Stimulated activated CD4-positive, alpha-beta T cell treated with anti-CD3 and anti-CD28 coated beads, Interleukin-2, amount 100 ng/mL, for 48 hours (primary cell): Measurements from ENCODE around the gene PLCD1.
A peak's percentile ranks its signal among the peaks of the same experiment; 100 is the strongest.

ENCODE experiments used
- DNase-seq, 2 donors: peaks; one replicate each; pipeline ENCODE4 v3.0.0-alpha.2; 2020

The PLCD1 gene

DNA sequence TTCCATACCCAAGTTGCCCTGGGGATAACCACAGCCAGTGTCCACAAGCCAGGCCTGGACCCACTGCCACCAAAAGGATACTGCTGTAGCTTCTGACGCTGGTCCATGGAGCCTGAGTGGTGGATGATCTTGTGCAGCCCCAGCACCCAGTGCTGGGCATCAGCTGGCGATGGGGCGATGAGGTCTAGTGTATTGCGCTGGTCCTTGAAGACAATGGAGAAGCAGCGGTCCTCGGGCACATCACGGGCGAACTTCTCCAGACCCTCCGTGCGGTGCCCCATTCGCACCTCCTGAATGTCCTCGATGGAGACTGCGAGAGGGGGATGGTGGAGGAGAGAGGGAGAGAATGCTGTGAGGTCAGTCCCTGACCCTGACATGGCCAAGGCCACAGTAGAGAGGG, 13.0 kb downstream of the PLCD1 start:
- DNase-seq, result no peak

DNA sequence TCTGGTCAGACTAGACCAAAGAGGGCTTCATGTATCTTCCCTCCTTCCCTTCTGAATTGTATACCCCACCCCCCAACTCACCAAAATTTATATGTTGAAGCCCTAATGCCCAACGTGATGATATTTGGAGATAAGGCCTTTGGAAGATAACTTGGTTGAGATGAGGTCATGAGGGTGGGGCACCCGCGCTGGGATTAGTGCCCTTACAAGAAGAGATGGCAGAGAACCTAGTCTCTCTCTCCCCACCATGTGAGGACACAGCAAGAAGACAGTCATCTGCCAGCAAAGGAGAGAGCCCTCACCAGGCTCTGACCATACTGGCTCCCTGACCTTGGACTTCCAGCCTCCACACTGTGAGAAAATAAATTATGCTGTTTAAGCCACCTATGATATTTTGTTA, 13.5 kb downstream of the PLCD1 start:
- DNase-seq, result no peak

DNA sequence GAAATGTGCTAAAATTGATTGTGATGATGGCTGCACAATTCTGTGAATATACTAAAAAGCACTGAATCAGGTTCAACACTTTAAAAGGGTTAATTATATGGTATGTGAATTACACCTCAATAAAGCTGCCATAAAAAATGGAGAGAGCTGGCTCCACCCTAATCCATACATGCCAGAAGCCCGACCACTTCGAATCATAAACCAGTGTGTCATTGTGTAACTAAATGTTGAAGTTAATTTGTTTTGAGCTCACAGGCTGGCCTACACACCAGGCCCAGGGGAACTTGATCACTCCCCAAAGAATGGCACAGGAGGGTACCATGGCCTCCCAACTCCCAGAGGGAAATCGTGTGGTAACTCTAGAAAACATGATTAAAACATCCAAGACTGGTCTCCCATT, 14.0 kb downstream of the PLCD1 start:
- DNase-seq, result no peak

DNA sequence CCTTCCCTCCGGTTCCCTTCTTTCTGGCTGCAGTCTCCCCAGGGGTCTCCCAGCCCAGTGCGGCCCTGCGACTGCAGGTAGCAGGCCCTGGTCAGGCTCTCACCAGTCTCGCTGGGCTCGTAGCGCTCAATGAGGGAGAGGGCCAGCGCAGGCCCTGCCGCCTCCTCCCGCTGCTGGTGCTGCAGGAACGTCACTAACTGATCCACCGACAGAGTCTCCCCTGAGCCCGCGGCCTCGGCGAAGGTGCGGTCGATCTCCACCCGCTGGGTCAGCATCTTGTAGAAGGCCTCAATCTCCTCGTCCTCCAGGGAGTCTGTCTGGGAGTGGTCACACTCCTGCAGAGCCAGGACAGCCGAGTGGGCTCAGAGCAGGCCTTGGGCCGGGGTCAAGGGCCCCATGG, 18.3 kb downstream of the PLCD1 start:
- DNase-seq, result no peak

DNA sequence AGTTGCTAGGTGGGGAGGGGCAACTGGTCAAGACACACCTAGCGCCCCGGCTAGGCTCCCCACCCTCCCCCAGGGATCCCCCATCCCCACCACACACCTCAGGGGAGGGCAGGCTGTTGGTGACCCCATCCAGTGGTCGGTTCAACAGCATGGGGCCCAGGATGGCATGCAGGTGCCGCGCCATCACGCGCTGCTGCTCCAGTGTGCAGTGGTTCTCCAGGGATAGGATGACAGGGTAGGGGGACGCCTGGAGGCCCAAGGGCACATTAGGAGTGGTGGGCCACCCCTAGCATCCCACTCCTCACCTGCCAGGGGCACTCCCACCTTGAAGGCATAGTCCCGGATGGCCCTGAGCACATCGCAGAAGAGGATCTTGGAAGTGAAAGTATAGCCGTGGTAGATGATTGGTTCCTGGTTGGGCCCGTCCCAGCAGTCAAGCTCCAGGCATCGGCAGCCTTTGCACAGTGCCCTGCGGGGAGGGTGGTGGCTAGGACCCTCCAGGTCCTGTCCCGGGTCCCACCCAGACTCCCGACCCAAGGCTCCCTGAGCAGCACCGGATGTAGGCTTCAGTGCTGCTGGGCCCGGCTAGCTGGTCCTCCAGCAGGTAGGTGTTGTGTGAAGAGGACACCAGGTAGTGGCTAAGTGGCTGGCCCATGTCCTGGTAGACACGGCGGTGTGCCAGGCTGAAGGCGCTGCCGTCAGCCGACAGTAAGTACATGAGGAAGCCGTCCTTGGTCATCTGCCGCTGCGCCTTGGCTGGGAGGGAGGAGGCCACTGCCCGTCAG, 19.4 kb downstream of the PLCD1 start:
- DNase-seq, result no peak

DNA sequence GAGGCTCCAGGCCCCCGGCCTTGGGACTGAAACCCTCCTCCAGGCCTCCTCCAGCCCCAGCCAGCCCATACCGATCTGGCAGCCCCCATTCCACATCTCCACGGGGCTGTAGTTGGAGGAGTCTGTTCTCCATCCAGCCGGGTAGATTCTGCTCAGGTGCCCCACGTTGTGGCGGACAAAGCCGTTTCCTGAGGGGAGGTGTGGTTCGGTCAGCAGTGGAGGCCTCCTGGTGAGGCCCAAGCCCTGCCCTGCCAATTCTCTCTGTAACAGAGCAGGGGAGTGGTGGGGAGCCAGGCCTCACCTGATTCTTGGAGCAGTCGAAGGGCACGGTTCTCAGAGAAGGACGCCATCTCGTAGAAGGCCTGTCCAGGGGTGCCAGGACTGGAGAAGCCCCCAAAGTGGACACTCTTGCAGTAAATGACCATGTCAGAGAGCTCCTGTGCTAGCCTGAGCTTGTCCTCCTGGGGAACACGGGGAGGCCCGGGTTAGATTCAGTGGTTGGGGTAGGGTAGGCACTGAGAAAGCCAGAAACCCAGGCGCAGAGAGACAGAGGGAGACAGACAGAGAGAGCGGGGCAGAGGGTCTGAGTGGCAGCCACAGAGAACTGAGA, 20.4 kb downstream of the PLCD1 start:
- no peak for DNase-seq

DNA sequence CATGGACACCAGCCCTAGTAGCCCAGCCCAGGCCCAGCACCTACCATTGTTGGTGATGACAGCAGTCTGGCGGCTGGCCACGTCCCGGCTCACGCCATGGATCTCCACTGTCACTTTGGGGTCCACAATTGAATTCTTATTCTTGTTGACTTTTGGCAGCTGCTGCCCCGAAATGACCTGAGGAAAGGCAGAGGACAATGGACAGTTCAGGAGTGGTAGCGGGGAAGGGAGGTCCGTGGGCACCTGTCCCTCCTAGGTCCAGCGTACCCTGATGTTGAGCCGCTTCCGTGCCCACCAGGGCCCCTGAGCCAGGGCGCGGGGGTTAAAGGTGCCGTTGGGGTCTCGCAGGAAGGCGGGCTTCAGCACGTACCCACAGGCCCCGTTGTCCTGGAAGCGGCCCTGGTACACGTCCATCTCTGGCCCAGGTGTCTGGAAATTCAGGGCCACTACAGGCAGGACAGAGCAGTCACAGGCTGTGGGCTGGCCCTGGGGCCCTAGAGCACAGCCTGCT, 21.2 kb downstream of the PLCD1 start:
- DNase-seq, result no peak

DNA sequence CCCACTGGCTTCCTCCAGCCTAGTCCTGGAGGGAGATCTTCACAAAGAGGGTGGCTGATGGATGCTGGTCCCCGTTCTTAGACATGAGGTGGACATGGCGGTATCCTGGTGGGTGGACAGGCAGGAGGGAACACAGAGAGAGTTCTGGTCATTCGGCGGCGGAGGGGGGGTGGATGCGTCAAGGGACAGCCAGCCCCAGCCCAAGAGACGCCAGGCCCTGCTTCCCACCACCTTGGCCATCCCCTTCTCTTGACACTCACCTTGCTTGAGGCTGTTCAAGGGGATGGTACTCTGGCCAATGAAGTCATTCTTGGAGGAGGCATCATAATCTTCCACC, 21.7 kb downstream of the PLCD1 start:
- no peak for DNase-seq

DNA sequence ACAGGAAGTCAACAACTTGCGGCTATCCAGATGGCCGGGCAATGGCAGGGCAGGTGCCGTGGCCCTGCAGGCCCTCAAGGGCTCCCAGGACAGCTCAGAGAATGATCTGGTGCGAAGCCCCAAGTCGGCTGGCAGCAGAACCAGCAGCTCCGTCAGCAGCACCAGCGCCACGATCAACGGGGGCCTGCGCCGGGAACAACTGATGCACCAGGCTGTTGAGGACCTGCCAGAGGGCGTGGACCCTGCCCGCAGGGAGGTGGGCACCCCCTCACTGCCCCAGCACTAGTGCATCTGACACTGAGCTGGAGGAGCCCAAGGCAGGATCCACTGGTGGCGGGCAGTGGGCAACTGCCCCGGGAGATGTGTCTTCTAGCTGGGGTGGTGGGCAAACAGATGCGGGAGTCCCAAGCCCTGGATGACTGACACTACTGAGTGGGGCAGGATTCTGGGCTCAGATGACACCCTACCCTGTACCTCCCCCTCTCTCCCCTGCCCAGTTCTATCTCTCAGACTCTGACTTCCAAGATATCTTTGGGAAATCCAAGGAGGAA, 22.9 kb downstream of the PLCD1 start:
- DNase-seq, result no peak

DNA sequence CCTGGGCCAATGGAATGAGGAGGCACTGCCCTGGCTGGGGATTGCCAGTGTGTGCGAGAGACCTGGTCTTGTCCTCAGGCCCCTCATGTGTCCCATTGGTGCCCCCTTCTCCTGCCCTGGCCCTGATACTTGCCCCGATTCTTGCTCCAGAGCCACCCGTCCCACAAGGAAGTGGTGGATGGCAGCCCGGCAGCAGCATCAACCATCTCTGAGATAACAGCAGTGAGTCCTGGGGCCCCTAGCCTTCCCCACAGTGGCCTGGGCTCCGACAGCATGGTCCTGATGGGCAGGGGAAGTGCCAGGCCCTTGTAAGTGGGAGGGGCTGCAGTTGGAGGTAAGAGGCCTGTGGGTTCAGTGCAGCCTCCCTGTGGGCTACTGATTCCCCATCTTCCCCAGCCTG, 23.4 kb downstream of the PLCD1 start:
- no peak for DNase-seq

DNA sequence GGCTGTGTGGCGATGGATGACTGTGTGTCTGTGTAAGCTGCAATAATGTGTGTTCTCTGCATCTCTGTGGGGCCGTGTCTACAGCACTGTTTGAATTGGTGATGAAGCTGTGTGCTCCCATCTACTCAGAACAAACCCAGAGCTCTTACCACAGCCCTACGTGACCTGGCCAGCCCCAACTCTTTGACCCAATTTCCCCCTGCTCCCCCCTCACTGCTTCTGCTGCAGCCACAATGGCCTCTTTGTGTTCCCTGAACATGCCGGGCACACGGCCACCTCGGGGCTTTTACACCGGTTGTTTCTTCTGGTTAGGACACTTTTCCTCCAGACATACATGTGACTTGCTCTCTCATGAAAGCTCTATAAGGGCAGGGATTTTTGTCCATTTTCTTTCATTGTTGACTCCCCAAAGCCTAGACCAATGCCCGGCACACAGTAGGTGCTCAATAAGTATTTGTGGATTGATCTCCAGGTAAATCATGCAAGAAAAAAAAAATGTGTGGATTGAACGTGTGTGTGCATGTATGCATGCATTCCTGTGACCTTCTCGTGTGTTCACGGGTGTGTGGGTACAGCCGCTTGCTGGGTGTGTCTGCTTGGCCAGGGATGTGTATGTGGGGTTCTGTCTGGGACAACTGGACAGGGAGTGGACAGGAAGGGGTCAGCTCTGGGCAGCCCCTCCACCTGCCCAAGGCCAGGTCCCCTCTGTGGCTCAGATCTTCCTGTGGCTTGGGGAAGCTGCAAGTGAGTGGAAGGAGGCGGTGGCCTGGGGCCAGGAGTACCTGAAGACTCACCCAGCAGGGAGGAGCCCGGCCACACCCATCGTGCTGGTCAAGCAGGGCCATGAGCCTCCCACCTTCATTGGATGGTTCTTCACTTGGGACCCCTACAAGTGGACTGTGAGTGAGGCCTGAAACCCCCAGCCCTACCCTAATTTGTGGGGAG, 24.1 kb downstream of the PLCD1 start:
- DNase-seq, result no peak

DNA sequence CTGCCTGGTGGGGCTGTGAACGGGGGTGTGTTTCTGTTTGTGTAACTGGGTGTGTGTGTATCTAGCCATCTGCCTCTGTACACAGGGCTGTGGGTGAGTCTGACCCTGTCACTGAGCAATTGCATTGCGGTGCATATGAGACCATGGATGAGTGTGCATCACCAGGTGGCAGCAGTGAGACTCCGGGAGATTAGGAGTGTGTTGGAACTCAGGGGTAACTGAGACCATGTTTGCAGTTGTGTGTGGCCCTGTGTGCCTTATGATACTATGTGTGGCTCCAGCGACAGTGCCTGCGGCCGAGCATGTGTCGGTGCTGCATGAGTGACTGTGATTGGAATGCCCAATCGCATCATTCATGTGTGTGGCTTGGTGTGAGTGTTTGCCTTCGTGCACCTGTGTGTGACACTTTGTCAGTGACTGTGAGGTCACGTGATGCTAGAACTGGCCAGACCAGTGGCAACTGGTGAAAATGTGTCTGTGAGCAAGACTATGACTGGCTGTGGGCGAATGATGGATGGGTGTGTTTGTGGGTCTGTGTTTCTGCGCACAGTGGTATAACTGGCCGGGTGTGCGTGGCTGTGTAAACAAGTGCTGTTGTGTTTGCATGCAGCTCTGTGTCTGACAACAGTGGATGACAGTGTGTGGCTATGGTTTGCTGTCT, 24.9 kb downstream of the PLCD1 start:
- DNase-seq, result peak in 1 of 2 donors; percentile 44

DNA sequence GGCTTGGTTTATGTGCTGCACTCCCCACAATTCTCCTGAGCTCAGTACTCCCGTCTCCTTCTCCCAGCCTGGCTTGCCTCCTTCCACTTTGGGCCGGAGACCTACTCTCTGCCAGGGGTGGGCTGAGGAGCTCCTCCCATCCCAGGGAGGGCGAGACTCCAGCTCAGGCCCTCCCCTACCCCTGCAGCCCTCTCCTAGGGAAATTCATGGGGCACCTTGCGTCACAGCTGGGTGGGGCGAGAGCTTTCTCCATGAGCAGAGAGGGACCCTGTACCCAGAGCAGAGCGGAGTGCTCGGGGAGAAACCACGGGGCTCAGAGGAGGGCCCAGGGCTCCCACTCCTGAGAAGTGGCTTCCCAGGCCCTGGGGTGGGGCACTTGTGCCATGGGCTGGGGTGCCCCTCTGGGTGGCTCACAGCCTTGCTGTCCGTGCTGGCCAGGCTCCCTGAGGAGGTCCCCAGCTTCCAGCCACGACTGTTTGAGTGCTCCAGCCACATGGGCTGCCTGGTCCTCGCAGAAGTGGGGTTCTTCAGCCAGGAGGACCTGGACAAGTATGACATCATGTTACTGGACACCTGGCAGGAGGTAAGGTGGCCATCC, 25.5 kb downstream of the PLCD1 start:
- DNase-seq, result no peak

DNA sequence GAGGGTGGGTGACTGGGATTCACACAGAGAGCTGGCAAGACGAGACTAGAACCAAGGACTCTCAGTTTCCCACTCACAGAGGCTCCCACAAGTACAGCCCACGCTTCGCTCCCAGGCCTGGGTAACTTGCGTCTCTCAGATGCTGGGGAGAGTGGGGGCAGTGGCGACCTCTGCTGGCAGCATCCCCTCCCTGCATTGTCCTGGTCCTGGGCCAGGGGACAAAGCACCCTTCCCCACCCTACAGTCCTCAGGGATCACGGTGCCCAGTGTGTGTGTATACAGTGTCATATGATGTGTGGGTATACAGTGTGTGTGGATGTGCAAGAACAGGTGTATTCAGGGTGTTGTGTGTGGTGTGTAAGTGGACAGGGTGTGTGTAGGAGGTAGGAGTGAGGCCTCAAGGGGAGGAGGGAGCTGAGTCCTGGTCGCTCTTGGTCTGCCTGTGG, 26.0 kb downstream of the PLCD1 start:
- DNase-seq, result peak; percentile 57 to 62

DNA sequence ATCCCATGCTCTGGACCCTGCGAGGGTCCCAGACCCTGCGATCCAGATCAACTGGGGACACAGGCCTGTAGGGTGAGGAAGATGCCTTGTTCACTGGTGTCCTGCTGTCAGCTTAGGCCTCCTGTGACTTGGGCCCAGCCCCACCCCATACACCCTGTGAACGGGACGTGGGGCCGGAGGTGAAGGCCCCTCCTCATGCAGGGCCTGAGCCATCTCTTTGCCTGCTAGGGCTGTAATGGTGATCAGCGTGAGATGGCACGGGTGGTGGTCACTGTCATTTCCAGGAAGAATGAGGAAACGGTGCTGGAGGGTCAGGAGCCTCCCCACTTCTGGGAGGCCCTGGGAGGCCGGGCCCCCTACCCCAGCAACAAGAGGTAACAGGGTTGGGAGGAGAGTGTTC, 26.5 kb downstream of the PLCD1 start:
- no peak for DNase-seq

DNA sequence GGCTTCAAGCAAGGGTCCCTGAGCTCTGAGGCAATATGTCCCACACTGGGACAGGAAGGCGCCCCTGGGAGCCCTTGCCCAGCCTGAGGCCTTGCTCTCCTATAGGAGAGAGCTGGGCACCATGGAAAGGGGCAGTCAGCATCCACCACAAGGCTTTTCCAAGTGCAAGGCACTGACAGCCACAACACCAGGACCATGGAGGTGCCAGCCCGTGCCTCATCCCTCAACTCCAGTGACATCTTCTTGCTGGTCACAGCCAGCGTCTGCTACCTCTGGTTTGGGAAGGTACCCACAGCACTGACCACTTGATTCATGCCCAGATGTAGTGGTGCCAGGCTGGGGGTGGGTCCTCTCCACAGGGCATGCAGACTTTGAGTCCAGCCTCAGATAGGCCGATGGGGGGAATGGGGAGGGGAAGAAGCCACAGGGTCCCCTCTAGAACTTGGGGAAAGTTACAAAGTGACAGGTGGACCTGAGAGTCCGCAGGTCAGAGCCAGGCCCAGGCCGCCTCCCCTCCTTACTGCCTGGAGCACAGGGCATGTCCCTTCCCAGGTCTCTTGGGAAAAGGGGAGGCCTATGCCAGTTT, 27.1 kb downstream of the PLCD1 start:
- DNase-seq, result no peak

DNA sequence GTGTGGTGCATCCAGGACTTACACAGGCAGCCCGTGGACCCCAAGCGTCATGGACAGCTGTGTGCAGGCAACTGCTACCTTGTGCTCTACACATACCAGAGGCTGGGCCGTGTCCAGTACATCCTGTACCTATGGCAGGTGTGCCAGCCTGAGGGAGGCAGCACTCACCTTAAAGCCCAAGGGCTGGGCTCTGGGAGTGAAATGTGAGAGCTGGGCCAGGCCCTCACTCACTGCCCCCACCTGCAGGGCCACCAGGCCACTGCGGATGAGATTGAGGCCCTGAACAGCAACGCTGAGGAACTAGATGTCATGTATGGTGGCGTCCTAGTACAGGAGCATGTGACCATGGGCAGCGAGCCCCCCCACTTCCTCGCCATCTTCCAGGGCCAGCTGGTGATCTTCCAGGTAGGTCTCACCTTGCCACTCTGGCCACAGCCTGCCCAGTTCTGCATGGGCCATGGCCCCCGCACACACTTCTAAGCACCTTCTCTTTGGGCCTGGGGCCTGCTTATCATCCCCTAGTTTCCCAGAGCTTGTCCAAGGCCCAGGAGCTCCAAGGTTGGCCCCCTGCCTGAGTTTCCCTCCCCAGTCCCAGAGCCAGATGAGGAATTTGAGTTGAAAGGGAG, 27.9 kb downstream of the PLCD1 start:
- DNase-seq, result no peak

DNA sequence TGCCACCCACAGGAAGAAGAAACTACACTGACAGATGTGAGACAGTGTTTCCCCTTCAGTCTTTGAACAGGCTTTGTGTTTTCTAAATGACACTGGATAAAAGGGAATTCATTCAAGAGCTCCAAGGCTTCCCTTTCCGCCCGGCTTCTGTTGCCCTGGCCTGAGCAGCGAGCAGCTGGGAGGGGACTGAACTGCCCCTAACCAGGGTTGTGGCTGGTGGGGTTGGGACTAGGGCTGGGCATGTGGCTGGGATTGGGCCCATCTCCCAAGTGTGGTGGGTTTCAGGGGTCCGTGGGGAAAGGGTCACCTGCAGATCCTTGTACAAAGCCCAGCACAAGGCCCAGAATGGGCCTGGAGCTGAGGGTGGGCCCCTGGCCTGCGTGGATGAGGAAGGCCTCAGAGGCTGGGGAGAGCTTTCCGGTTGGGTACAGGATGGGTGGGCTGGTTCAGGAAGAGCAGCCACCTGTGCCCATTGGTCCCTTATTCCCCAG, 28.4 kb downstream of the PLCD1 start:
- DNase-seq, result no peak

DNA sequence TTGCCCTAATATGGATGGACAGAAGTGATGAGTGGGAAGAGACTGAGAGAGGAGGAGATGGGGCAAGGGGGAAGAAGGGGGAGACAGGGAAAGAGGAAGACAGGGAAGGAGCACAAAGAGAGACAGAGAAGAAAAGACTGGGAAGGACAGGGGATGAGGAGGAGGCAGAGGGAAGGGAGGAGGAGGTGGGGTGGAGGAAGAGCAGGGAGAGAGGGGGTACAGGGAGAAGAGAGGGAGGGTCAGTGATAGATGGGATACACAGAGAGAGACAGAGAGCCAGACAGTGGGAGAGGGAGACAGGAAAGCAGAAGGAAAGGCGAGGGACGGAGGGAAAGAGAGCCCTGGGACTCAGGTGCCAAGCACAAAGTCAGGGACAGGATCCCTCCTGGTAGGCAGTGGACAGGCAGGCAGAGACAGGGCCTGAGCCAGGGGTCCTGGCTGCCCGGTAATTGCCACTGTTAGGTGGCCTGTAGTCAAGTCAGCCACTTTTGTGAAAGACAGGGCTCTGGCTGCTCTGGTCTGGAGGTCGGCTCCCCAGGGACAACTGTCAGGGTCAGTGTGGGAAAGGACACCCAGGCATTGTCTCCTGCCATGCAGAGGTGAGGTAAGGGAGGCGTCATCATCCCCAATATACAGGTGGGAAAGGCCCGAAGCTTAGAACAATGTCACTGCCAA, 29.1 kb downstream of the PLCD1 start:
- no peak for DNase-seq

DNA sequence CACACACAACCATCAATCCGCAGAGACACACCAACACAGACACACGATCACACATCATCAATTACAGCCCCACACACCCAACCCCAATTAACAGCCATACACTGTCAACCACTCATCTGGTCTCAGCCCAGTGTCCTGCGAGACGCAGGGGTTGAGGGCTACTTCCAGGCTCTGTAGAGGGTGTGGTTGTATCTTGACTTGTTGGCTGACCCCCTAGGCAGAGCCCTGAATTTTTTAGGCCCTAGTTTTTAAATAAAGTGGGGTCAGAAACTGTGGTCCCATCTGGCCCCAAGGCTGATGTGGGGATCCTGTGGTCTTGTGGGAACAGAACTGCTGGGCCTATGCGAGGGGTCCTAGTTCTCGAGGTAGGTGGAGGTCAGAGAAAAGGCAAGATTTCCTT, 29.6 kb downstream of the PLCD1 start:
- DNase-seq, result no peak
